ENCODE data around the gene SPDL1. TPM values are rescaled to one million over a fixed set of nuclear protein-coding genes. Genes with fewer than 3 reads are reported as not detected.

The SPDL1 gene
- total RNA-seq, 1 donor, result 10.9 TPM

DNA sequence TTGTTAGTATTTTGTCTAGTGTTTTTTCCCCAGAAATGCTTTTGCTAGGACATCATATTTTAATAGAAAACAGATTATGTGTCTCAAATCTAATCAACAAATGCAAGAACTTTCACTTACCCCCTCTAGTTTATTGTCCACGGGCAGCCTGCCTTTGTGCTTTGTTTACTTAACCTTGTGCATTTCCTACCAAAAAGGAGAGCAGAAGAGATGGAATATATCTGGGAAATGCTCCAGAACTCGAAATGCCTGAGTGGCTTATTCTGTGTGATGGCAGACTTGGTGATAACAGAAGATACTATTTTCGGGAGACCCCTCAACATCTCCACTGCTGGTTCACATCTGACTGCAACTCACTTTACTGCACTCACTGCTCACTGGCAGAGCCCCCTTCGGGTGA, 33.3 kb upstream of the SPDL1 start:
- no peaks in the 10 kb centered on the region for H3K36me3 ChIP-seq (ENCODE audit: insufficient read depth, low read length)
- no peaks in the 10 kb centered on the region for H3K79me2 ChIP-seq (ENCODE audit: insufficient read depth, low read length)
- no peaks in the 10 kb centered on the region for H4K20me1 ChIP-seq (ENCODE audit: insufficient read depth, low read length)
- no peak for DNase-seq (ENCODE audit: insufficient read length, low spot score, missing footprints)
- H3K27me3 ChIP-seq (ENCODE audit: insufficient read depth, low read length), result no peaks in the 10 kb centered on the region
- TF ChIP-seq, protein P1, sequence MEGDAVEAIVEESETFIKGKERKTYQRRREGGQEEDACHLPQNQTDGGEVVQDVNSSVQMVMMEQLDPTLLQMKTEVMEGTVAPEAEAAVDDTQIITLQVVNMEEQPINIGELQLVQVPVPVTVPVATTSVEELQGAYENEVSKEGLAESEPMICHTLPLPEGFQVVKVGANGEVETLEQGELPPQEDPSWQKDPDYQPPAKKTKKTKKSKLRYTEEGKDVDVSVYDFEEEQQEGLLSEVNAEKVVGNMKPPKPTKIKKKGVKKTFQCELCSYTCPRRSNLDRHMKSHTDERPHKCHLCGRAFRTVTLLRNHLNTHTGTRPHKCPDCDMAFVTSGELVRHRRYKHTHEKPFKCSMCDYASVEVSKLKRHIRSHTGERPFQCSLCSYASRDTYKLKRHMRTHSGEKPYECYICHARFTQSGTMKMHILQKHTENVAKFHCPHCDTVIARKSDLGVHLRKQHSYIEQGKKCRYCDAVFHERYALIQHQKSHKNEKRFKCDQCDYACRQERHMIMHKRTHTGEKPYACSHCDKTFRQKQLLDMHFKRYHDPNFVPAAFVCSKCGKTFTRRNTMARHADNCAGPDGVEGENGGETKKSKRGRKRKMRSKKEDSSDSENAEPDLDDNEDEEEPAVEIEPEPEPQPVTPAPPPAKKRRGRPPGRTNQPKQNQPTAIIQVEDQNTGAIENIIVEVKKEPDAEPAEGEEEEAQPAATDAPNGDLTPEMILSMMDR (IDR thresholded peaks at IDR 0.05; ENCODE audit: extremely low read depth, low read depth, low read length), result no peak
- H3K4me3 ChIP-seq (ENCODE audit: insufficient read depth, low read length), result no peak overlapping the region
- H3K27ac ChIP-seq (ENCODE audit: low read depth, low read length), result no peak overlapping the region
- no peak overlapping the region for H2AFZ ChIP-seq (ENCODE audit: low read length)
- H3K9me3 ChIP-seq (ENCODE audit: low read depth, low read length), result no peaks in the 10 kb centered on the region
- no peak overlapping the region for H3K4me2 ChIP-seq (ENCODE audit: insufficient read depth, low read length)
- peaks cover 16% of the 10 kb centered on the region for H3K4me1 ChIP-seq (ENCODE audit: insufficient read depth, low read length)

DNA sequence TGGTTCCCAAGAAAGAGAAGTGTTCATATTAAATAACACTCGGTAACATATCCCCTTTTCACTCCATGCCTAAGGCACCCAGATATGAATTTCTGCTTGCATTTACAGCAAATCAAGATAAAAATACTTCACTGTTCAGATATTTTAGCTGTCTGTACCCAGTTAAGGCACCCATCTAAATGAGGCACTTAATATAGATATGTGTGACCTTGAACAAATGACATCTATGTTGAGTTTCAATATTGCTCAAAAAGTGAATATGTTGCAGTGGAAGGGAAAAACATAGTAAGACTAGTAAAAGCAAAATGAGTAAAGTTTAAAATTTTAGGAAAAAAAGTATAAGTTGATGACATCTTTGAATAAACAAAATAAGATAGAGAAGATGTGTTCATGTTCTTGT, 32.4 kb upstream of the SPDL1 start:
- H3K4me2 ChIP-seq (ENCODE audit: insufficient read depth, low read length), result no peak overlapping the region
- no peaks in the 10 kb centered on the region for H4K20me1 ChIP-seq (ENCODE audit: insufficient read depth, low read length)
- no peaks in the 10 kb centered on the region for H3K79me2 ChIP-seq (ENCODE audit: insufficient read depth, low read length)
- no peak overlapping the region for H3K27ac ChIP-seq (ENCODE audit: low read depth, low read length)
- H3K36me3 ChIP-seq (ENCODE audit: insufficient read depth, low read length), result no peaks in the 10 kb centered on the region
- no peak for DNase-seq (ENCODE audit: insufficient read length, low spot score, missing footprints)
- no peak overlapping the region for H2AFZ ChIP-seq (ENCODE audit: low read length)
- TF ChIP-seq, protein P1 (IDR thresholded peaks at IDR 0.05; ENCODE audit: extremely low read depth, low read depth, low read length), result no peak
- H3K4me3 ChIP-seq (ENCODE audit: insufficient read depth, low read length), result no peak overlapping the region
- H3K4me1 ChIP-seq (ENCODE audit: insufficient read depth, low read length), result peaks cover 11% of the 10 kb centered on the region
- H3K27me3 ChIP-seq (ENCODE audit: insufficient read depth, low read length), result no peaks in the 10 kb centered on the region
- no peaks in the 10 kb centered on the region for H3K9me3 ChIP-seq (ENCODE audit: low read depth, low read length)

DNA sequence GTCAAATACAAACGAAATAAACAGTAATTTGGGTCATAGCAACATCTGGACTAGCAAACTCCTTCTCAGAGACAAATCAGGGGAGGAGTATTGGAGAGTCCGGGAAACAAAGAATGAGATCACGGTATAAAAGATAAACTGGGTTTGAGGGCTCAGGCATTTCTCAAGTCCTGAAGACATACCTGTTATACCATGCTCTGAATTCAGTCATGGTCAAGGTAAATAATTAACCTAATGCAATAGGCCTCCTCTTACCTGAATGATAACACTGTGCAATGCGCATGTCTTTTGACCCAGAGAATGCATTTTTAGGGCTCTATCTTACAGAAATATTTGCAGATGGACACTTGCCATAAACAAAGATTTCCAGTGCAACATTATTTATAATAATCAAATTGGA, 31.9 kb upstream of the SPDL1 start:
- H3K4me2 ChIP-seq (ENCODE audit: insufficient read depth, low read length), result no peak overlapping the region
- peaks cover 11% of the 10 kb centered on the region for H3K4me1 ChIP-seq (ENCODE audit: insufficient read depth, low read length)
- no peak overlapping the region for H2AFZ ChIP-seq (ENCODE audit: low read length)
- DNase-seq (ENCODE audit: insufficient read length, low spot score, missing footprints), result no peak
- H3K36me3 ChIP-seq (ENCODE audit: insufficient read depth, low read length), result no peaks in the 10 kb centered on the region
- H3K9me3 ChIP-seq (ENCODE audit: low read depth, low read length), result no peaks in the 10 kb centered on the region
- no peak overlapping the region for H3K27ac ChIP-seq (ENCODE audit: low read depth, low read length)
- no peaks in the 10 kb centered on the region for H3K27me3 ChIP-seq (ENCODE audit: insufficient read depth, low read length)
- TF ChIP-seq, protein P1 (IDR thresholded peaks at IDR 0.05; ENCODE audit: extremely low read depth, low read depth, low read length), result no peak
- H4K20me1 ChIP-seq (ENCODE audit: insufficient read depth, low read length), result no peaks in the 10 kb centered on the region
- no peaks in the 10 kb centered on the region for H3K79me2 ChIP-seq (ENCODE audit: insufficient read depth, low read length)
- no peak overlapping the region for H3K4me3 ChIP-seq (ENCODE audit: insufficient read depth, low read length)

DNA sequence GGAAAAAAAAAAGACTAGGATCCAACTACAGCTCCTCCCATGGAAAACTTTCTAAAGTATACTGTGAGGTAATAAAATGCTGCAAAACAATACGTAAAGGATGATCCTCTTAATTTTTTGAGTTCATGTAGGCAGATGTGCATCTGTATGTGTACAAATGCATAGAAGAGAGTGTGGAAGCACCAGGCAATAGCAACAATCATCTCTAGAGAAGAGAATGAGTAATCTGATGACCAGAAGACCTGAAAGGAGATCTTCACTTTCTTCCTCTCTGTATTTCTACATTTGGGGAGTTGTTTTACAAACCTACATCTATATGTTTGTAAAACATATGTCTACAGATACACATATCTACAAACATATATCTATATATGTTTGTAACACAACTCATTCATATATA, 29.3 kb upstream of the SPDL1 start:
- Histone ChIP-seq H3K79me2 (ENCODE audit: insufficient read depth, low read length) (no peaks in the 10 kb centered on the region), H3K4me3 (ENCODE audit: insufficient read depth, low read length) (no peak overlapping the region), H3K27me3 (ENCODE audit: insufficient read depth, low read length) (no peaks in the 10 kb centered on the region), H3K9me3 (ENCODE audit: low read depth, low read length) (no peaks in the 10 kb centered on the region), H4K20me1 (ENCODE audit: insufficient read depth, low read length) (no peaks in the 10 kb centered on the region), H3K4me1 (ENCODE audit: insufficient read depth, low read length) (no peaks in the 10 kb centered on the region), H3K4me2 (ENCODE audit: insufficient read depth, low read length) (no peak overlapping the region), H2AFZ (ENCODE audit: low read length) (no peak overlapping the region), H3K27ac (ENCODE audit: low read depth, low read length) (no peak overlapping the region), H3K36me3 (ENCODE audit: insufficient read depth, low read length) (no peaks in the 10 kb centered on the region)
- TF ChIP-seq, protein P1 (IDR thresholded peaks at IDR 0.05; ENCODE audit: extremely low read depth, low read depth, low read length), result no peak
- DNase-seq (ENCODE audit: insufficient read length, low spot score, missing footprints), result no peak

Measured in osteoblast (primary cell).